OCI-M1 (cell line): ENCODE results near the gene TXNIP.
"Not testable (repeated sequence)": the region's sequence is repeated elsewhere in the genome, so short reads cannot be mapped to it uniquely, and the experiment has no call there.

ENCODE experiments used
- DNase-seq: peaks from one replicate; lab custom pipeline; 2025; lab: John Stamatoyannopoulos, UW

TXNIP gene, protein sequence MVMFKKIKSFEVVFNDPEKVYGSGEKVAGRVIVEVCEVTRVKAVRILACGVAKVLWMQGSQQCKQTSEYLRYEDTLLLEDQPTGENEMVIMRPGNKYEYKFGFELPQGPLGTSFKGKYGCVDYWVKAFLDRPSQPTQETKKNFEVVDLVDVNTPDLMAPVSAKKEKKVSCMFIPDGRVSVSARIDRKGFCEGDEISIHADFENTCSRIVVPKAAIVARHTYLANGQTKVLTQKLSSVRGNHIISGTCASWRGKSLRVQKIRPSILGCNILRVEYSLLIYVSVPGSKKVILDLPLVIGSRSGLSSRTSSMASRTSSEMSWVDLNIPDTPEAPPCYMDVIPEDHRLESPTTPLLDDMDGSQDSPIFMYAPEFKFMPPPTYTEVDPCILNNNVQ

GRCh38 chr1:145996433-145997015, at the start of gene TXNIP:
TSS of gene TXNIP (minus strand) at chr1:145996579. CDS start at chr1:145996266, 313 bp downstream.
- DNase-seq, result peak; percentile 100

DNA sequence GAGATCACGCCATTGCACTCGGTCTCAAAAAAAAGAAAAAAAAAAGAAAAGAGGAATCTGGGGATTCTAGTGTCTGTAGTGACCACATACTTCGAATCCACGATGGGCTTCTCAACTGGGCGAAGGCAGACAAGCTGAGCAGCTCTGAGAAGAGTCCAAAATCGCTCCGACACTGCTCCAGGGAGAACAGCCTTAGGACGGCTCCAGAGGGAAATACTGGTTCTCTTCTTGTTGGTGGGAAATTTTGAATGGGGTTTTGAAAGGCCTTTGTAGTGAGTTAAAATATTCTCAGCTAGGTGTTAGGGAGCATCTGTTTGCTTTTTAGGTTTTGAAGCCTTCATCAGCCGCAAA, 43.4 kb upstream of the TXNIP start:
- no peak for DNase-seq

DNA sequence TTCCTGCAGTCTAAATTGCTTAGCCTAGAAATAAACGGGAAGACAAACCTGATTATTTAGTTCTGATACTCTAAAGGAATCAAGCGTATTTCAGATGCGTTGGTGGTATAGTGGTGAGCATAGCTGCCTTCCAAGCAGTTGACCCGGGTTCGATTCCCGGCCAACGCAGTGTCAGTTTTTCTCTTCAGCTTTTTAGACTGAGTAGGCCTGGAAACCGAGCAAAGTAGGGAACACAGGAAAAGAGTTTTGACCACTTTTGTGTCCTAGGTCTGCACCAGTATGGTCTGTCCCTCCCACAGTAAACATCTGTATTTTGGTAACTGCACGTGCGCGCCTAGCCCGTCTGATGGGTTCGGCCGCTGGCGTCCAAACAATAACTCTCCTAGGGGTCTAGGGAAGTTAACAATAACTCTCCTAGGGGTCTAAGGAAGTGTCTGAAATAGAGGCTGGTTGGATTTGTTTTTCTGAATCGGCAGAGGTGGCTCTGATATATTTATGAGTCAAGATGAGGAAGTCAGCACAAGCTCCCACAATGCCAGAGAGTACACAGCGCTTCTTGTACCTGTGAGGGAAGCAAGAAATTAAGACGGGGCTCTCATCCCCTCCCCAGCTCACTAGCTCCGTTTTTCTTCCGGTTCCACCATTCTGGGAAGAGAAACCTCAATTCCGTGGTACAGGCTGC, 40.7 kb upstream of the TXNIP start:
- peak; percentile 98 for DNase-seq

DNA sequence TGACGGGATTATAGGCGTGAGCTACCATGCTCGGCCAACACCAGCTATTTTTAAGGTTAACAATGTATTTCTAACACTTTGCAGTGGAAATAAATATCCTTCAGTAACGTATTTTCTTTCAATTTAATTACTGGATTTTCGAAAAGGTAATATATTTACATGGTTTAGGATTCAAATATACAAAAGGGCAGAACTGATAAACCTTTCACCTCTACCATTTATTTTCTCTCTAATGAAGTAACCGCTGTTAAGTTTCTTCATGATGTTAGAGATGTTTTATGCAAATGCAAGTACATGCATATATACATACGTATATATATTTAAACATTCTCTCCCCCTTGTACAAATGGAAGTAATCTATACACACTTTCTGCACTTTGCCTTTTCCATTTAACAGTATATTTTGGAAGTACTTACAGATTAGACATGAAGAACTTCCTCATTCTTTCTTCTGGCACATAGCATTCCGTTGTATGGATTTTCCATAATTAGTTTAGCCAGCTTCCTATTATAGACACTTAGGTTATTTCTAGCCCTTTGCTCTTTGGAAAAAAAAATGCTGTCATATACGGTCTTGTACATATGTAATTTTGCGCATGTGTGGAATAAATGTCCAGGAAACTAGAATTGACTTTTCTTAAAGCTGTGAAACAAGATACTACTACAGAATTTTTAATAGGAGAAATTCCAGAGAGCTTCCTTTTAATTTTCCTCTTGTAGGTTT, 40.0 kb upstream of the TXNIP start:
- peak; percentile 91 for DNase-seq

- peak; percentile 87 for DNase-seq
Observed at GRCh38 chr1:146035048-146035423, 38.7 kb upstream of the TXNIP start.

DNA sequence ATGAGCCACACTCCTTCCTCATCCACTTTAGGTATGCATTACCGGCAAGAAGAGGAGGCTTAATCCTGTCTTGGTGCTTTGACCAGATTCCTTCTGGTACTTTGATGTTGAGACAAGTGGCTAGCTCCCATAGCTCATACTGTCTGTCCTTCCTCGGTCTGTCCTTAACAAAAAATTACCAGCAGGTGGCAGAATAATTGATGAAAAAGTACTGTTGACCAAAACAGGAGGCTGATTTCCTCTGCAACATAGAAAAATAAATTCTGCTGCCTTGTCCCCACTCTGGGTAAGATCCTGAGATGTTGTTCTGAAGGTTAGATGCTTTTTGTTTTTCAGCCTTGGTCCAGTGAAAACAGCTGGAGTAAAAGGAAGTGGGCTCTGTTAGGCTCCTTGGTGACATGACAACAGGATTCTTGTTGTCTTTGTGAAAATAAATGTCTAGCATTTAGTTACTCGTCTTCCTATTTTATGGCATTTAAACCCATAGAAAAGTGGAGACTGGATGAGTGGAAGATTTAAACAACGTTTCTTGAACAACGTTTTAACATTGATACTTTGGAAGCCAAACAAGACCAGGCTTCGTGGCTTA, 36.3 kb upstream of the TXNIP start:
- DNase-seq, result peak; percentile 89

DNA sequence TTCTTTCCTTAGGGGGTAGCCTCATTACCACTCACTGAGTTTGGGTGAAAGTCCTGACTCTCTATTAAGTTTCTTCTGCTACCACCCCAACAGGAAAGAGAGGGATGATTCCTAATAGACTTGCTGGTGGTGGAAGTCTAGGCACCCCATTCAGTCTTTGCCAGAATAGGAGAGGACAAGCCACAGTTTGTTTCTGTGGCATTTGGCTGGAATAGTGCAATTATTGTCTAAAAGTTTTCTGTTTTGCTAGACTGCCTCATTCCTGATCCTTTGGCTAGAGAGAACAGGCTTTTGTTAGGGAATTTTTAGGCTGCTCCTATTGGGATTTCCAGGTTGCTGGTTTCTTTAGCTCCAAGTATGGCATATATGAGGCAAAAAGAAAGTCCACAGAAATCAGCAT, 35.1 kb upstream of the TXNIP start:
- DNase-seq, result no peak

- no peak for DNase-seq
Observed at GRCh38 chr1:146029117-146029516, 32.7 kb upstream of the TXNIP start.

DNA sequence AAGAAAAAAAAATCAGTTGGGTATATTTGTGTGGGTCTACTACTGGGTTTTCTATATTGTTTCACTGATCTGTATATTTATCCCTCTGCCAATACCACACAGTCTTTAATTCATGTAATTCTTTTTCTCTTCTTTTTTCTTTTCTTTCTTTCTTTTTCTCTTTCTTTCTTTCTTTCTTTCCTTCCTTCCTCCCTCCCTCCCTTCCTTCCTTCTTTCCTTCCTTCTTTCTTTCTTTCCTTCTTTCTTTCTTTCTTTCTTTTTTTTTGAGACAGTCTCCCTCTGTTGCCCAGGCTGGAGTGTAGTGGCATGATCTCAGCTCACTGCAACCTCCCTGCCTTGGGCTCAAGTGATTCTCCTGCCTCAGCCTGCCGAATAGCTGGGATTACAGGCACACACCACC, 30.3 kb upstream of the TXNIP start:
- DNase-seq, result not testable (repeated sequence)

- peak; percentile 73 for DNase-seq
Observed at GRCh38 chr1:146025787-146026495, 29.6 kb upstream of the TXNIP start.

DNA sequence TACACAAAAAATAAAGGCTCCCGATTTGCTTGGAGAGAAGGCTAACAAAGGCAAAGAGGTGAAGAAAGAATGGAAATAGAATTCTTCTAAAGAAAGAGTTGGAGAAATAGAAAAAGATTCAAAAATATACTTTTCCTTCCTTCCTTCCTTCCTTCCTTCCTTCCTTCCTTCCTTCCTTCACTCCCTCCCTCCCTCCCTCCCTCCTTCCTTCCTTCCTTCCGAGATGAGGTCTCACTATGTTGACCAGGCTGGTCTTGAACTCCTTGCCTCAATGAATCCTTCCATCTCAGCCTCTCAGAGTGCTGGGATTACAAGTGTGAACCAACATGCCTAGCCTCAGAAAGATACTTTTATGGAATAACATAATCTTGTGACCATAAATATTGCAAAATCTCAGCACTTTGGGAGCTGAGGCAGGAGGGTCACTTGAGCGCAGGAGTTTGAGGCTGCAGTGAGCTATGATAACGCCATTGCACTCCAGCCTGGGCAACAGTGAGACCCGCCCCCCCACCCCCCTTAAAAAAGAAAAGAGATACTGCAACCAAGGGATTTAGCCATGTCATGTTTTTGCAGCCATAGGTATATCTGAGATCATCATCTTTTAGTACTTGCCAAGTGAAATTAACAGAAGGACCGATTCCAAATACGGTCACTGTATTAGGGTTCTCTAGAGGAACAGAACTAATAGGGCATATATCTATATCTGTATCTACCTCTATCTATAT, 26.2 kb upstream of the TXNIP start:
- no peak for DNase-seq

DNA sequence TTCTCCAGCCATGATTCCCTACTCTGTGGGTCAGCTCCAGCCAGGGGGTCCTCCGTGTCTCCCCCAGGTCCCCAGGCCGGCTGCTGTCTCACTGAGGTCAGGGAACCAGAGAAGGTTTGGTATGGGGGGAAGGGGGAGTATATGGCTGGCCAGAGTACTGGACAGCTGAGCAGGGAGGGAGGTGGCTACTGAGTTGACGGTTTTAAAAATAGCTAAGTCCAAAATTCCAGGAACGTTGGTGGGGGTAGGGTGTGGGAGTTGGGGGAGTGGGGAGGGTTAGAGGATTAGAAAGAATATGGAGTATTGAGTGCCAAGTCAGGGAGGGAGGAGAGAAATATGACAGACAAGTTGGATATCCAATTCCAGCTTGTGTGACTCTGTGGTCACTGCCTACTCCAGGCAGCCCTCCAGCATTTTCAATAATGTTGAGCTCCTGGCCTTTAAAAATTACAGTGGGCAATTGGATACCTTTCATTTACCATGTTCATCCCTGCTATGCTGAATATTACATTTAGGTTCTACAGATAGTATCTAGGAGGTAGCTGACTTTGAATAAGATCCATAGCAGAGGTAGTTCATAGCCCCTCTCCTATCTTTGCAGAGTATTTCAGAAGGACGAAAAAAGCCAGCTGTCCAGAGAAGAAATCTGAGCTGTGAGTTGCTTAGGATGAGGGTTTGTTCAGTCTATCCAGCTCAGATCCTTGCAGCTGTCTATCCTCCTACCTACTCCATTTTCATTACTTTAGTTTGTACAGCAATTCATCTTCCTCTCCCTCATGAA, 25.4 kb upstream of the TXNIP start, which contains the start of gene HJV:
Gene HJV, minus strand, starts transcription at position 114 of the 781 bp plus-strand sequence. CDS start 1,504 bp downstream, outside the sequence.
- peak; percentile 70 for DNase-seq

DNA sequence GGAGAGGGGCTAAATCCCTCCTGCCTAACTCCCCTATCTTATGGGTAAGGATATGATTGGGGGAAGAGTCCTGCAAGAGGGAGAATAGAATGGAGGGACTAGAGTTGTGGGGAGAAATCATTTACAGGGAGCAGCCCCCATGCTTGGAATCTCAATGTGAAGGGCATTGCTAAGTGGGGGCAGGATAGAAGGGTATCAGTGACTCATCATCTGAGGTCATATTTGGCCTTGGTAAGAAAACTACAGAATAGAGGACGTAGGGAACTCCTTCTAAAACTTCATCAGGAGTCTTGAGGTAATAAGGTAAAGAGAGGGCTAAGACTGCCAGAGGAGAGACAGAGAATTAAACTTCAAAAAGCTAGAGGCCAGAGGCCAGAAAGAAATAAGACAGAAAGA, 24.7 kb upstream of the TXNIP start:
- DNase-seq, result peak; percentile 44

GRCh38 chr1:146020058-146021049, 24.0 kb upstream of the TXNIP start:
- peak; percentile 55 for DNase-seq

- no peak for DNase-seq
Observed at GRCh38 chr1:146019231-146020057, 23.1 kb upstream of the TXNIP start.

GRCh38 chr1:146016891-146017290, 20.5 kb upstream of the TXNIP start:
- DNase-seq, result no peak

DNA sequence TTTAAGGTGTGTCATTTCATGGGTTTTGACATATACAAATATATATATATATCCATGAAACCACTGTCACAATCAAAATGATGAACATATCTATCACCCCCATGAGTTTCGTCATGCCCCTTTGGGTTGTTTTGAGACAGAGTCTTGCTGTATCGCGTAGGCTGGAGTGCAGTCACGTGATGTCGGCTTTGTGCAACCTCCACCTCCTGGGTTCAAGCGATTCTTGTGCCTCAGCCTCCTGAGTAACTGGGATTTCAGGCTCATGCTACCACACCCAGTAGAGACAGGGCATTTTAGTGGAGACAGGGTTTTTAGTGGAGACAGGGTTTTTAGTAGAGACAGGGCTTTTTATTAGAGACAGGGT, 17.2 kb upstream of the TXNIP start:
- DNase-seq, result peak; percentile 36
